ENCODE measurements around the gene SYT3.

GRCh38 chr19:50668416-50668815 lies 28.7 kb upstream of the SYT3 start:
- TF ChIP-seq, protein P1, sequence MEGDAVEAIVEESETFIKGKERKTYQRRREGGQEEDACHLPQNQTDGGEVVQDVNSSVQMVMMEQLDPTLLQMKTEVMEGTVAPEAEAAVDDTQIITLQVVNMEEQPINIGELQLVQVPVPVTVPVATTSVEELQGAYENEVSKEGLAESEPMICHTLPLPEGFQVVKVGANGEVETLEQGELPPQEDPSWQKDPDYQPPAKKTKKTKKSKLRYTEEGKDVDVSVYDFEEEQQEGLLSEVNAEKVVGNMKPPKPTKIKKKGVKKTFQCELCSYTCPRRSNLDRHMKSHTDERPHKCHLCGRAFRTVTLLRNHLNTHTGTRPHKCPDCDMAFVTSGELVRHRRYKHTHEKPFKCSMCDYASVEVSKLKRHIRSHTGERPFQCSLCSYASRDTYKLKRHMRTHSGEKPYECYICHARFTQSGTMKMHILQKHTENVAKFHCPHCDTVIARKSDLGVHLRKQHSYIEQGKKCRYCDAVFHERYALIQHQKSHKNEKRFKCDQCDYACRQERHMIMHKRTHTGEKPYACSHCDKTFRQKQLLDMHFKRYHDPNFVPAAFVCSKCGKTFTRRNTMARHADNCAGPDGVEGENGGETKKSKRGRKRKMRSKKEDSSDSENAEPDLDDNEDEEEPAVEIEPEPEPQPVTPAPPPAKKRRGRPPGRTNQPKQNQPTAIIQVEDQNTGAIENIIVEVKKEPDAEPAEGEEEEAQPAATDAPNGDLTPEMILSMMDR (optimal IDR thresholded peaks at IDR 0.05 in 1 of 3, IDR thresholded peaks at IDR 0.05 in 1 of 3, conservative IDR thresholded peaks at IDR 0.05 in 1 of 3; ENCODE audit: extremely low read depth in 1 of 3, insufficient read depth in 2 of 3, low read length in 3 of 3) = no peak
- peak; percentile 45 for TF ChIP-seq EZH2 (IDR thresholded peaks at IDR 0.05; ENCODE audit: low read length)
